SKM-1 (cell line): ENCODE results near the gene ROBO4.

Experiments
- DNase-seq: peaks from one replicate; lab custom pipeline; 2025; ENCODE audit not compliant: unreplicated experiment; lab: John Stamatoyannopoulos, UW

The ROBO4 gene

DNA sequence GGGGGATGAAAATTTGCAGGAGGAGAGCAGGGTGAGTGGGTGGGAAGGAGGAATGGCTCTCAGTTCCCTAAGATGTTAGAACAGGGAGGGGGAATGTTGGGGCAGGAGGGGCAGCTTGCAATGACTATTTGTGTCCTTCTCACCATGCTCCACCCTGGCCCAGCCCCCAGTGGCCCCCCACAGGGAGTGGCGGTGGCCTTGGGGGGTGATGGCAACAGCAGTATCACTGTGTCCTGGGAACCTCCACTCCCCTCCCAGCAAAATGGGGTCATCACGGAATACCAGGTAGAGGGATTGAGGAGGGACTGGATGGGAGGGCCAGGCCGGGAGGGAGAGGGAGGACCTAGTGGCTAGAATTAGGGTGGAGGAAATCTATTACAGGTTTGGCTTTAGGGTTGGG, 22.3 kb downstream of the ROBO4 start:
- no peak for DNase-seq

DNA sequence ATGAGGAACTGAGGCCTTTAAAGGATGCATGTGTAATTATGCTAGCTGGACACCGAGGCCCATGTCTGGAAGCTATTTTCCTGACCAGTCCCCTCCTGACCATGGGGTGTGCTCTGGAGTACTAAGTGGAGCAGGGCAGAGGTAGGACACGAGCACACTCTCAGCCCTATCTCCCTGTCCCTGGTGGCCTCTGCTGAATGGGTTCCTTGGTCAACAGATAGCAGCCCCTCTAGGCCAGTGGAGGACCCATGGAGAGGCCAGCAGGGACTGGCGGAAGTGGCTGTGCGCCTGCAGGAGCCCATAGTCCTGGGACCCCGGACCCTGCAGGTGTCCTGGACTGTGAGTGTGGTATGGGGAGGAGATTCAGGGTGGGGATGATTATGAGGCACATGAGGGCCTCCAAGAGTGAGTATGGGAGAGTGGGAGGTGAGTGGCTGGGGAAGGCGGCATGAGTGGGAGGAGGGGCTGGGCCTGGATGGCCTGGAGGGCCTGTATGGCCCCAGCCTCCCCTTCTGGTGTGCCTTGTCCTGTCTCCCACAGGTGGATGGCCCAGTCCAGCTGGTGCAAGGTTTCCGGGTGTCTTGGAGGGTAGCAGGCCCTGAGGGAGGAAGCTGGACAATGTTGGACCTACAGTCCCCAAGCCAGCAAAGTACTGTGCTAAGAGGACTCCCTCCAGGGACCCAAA, 23.0 kb downstream of the ROBO4 start:
- no peak for DNase-seq

DNA sequence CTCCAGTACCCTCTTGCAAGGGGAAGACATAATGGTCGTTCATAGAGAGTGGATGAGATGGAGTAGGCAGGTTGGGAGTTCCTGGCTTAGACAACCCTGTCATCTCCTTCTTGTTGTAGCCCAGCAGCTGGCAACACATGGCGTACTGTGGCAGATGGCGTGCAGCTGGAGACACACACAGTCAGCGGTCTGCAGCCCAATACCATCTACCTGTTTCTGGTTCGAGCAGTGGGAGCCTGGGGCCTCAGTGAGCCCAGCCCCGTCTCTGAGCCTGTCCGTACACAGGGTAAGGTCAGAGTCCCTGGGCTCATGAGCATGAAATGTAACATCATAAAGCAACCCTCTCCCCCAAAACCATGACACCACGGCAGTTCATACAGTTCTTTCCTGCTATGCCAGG, 23.7 kb downstream of the ROBO4 start:
- no peak for DNase-seq

DNA sequence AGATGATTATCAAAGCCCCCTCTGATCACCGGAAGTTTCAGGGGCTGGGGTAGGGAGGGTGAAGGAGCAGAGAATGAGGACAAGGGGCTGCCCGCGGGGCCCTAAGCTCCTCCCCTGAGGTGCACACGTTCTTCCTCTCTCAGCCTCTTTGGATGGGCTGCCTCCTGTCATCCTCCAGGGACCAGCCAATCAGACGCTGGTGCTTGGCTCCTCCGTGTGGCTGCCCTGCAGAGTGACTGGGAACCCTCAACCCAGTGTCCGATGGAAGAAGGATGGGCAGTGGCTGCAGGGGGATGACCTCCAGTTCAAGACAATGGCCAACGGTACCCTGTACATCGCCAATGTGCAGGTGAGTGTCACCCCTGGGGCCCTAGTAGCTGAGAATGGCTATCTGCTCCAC, 24.9 kb downstream of the ROBO4 start:
- no peak for DNase-seq

DNA sequence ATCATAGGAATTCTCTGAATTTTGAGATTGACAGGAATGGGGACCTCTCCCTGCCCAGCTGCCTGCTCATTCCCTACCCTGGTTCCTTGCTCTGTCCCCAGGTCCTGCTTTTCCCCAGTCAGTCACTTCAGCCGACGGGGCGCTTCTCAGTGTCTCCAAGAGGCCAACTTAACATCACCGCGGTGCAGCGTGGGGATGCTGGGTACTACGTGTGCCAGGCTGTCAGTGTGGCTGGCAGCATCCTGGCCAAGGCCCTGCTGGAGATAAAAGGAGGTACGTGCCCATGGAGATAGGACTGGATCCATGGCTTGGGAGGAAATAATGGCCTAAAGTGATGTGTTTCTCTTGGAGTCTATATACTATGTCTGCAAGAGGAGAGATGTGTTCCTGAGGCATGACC, 25.4 kb downstream of the ROBO4 start:
- no peak for DNase-seq

DNA sequence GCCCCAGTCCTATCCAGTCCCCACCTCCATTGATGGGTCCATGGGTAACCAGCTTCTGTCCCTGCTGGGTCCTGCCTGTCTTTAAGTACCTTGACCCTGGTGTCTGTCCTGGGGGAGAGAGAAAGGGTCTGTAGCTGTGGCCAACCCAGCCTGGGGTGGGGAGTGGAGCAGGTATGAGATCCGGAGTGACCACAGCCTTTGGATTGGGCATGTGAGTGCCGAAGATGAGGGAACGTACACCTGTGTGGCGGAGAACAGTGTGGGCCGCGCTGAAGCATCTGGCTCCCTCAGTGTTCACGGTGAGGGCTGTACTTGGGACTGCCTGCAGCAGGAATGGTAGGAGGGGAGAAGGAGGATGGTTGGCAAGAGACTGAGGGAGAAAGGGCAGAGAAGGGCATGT, 27.2 kb downstream of the ROBO4 start:
- DNase-seq = no peak

DNA sequence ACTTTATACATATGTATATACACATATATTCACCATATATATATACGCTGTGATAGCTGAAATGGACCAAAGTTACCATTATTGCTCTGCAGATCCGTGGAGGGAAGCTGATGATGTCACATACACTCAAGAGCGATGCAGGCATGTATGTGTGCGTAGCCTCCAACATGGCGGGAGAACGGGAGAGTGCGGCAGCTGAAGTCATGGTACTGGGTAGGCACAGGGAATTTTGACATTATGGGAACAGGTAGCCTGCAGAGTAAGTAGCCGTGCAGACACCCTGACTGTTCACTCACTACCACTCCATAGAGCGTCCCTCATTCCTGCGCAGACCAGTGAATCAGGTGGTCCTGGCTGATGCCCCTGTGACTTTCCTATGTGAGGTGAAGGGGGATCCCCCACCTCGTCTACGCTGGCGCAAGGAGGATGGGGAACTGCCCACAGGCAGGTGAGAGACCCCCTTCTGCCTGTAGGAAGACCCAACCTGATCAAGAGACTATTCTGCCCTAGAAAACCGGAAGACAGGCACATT, 27.7 kb downstream of the ROBO4 start:
- DNase-seq = no peak

DNA sequence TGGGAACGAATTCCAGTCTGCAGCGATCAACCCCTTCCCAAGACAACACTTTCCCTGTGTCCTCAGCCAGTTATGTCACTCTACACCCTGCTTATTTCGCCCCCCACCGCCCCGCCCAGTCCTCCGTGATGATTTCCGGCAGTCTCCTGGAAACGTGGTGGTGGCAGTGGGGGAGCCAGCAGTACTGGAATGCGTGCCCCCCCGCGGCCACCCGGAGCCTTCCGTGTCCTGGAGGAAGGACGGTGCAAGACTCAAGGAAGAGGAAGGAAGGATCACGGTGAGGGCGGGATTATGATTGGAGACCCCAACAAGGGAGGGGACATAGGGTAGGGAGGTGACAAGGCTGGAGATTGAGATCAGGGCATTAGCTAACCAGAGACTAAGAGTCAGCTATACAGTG, 28.3 kb downstream of the ROBO4 start:
- no peak for DNase-seq

DNA sequence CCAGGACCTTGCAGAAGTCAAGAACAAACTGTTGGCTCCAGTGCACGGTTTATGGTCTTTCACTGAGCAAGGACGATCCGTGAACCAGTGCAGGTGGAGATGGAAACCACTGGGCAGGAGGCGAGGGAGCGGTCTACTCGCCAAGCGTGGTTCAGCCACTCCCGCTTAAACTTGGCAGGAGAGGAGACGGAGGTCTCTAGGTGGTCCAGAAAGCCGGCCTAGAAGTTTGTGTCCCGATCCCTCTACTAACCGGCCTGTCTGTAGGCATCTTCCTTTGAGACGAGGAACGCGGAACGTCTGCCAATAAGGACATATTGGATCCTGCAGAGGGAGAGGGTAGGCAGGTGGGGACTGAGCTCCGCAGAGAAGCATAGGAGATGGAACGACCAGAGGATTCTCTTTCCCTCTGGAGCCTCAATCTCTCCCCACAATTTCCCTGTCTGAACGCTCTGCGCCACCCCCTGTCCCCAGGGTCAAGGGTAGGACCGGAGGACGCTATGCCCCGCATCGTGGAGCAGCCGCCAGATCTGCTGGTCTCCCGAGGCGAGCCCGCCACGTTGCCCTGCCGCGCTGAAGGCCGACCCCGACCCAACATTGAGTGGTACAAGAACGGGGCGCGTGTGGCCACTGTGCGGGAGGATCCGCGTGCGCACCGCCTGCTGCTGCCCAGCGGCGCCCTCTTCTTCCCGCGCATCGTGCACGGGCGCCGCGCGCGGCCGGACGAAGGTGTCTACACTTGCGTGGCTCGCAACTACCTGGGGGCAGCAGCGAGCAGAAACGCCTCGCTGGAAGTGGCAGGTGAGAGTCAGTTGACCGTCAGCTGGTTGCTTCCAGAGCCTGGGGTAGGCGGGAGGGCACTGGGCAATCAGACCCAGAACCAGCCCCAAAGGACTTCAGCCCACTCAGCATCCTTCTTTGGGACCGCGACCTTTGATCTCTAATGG, 29.1 kb downstream of the ROBO4 start:
- no peak for DNase-seq

DNA sequence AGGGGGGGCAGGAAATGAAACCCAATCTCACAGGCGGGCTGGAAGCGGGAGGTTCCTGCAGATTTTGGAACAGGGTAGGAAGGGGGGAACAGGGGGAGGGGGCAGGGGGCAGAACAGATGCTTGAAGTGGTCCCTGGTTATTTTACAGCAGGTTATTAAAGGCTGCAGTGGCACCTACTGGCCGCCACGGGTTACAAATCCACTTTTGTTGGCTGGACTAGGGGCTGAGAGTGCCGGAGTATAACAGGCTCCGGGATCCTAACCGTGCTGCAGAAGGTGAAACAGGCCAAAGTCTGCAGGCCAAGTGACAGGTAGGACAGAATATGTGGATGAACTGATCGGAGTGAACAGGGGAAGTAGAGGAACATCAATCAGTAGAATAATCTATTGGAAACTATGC, 30.0 kb downstream of the ROBO4 start:
- peak; percentile 6 for DNase-seq

DNA sequence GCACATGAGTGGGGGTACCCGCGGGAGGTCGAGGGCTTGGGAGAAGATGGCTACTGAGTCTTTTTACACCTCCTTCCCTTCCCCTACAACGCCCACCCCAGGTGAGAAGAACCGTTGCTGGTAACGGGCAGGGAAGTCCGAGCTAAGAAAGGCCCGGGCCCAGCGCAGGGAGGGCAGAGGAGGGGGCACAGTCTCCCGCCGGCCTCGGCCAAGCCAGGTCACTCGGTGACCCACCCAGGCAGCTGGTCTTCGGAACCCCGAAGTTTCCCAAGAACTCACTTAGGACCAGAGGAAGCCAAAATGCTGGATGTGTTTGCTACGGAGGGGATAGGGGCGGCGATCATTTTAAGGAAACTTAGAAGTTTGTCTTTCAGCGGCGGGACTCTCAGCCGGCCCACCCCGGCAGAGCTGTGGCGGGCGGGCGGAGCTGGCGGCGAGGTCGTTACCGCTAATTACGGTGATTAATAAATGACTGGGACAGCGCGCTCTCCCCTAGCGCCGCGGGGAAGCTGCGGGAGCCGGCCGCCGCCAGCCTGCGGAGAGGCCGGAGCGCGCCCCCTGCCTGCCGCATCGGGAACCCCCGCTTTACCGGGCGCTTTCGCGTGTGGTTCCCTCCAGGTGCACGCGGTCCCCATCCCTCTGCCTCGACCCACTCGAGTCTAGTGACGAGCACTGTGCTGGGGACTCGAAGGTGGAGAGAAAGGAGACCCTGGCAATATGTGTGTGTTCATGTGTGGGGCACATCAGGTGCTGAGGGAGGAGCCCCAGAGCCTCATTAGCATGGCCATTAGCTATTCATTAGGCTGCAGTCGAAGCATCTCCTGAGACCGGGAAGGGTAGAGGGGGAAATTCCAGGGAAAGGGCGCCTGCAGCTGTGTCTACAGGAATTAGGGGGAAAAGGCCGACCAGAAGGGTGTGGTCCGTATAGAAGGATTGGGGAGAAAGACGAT, 31.5 kb downstream of the ROBO4 start:
- DNase-seq = no peak

DNA sequence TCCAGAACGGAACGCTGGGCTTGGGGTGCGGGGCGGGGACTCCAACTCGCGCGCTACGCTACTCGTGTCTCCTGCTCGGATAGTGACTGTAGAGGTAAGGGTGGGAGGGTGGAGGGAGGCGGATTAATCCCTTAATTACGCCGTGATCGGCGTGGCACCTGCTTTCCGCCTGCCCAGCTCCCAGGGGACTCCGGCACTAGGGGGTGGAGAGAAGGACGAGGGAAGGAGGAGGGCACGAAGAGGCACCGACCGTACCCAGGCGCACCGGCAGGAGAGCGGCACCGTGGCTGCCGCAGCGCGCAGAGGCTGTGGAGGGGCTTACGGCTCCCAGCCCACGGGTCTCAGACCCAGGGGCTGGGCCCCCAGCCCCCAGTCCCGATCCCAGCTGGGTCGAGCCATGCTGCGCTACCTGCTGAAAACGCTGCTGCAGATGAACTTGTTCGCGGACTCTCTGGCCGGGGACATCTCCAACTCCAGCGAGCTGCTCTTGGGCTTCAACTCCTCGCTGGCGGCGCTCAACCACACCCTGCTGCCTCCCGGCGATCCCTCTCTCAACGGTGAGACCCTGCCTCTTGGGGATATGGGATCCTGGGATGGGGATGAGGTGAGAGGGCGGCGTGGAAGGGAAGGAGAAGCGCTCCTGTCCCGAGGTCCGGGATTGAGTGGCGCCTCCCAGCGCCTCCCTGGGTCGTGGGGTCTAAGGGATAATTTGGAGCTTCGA, 32.3 kb downstream of the ROBO4 start, which contains the start of gene ROBO3:
Gene ROBO3 (plus strand): TSS at position 252 of the 721 bp plus-strand sequence. CDS start 146 bp downstream, at position 398.
- no peak for DNase-seq

DNA sequence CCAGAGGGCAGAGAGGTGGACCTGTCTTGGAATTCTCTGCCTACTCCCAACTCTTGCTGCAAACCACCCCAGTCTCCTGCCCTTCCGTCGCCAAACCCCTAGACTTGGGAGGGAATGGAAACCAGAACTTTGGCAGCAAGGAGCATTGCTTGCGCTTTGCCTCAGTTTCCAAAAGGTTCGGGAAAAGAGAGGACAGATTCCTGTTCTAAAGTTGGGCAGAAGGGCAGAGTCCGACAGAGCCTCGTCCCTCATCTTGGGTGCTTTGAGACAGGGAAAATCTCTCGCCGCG, 32.8 kb downstream of the ROBO4 start:
- DNase-seq = no peak

DNA sequence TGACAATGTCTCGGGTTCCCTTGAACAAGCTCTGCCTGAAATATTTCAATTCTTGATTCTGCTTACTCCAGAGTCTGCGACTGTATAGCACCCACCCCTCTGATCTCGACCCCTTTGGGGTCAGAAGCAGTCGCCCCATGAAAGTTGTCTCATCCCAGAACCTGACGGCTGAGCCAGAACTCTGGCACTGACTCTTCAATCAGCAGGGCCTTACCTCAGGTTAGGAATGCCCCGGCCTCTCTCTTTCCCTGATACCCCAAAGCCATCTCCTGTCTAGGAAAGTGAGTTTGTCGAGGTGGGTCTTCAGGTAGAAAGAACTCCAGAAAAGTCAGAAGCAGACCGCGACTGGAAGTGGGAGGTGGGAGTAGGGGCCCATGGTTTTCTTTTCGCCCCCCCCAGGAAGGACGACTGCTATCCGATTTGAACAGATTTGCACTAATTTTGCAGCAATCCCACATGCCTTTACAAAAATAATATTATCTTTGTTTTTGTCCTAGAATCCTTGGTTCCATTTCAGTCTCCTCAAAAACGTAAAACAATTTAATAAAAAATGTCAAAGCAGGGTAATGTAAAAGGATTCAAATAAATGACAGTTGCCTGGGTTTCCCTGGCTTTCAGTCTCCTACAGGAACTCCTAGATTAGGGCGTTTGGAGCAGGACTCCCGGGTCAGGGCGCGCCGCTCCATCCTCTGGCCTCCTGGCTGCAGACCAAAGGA, 33.3 kb downstream of the ROBO4 start:
- DNase-seq = no peak

DNA sequence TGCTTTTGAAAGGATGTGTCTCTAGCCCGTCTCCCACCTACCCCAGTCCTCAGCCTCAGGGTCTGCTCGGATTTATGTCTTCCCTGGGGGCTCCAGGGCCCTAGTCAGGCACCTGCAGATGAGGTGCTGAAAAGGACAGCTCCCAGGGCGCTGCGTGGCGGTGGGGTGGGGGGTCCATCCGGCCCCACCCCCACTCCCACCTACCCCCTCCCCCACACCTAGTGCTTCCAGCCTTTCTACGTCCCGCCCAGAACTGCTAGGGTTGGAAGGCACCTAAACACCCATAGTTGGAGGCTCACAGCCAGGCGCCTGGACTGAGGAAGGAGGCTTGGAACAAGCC, 33.9 kb downstream of the ROBO4 start:
- no peak for DNase-seq

DNA sequence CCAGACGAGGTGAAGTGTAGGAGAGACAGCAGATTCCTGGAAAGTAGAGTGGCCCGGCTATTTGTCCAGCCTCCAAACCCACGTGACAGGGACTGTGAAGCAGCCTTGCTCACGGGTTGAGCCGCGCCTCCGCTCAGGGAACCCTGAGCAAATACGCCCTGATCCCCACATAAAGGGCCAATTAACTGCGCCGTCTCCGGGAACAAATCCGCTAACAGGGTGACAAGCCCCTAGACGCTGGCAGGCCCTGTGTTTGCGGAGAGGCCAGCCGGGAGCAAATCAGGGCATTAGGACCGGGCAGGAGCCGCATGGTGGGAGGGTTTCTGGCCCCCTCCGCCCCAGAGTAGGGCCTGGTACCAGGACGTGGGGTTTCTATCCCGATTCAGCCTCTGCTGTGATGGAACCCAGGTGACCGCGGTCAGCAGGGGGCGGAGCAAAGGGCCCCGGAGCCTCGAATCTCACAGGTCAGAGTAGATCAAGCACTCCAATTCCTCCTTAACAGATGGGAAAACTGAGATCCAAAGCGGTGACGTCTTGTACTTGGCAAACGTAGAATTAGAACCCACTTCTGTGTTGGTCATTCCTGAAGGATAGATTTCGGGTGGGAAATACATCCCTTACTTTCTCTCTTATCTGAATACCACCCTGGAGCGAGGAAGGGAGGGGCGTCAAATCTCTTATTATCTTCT, 34.4 kb downstream of the ROBO4 start:
- no peak for DNase-seq

DNA sequence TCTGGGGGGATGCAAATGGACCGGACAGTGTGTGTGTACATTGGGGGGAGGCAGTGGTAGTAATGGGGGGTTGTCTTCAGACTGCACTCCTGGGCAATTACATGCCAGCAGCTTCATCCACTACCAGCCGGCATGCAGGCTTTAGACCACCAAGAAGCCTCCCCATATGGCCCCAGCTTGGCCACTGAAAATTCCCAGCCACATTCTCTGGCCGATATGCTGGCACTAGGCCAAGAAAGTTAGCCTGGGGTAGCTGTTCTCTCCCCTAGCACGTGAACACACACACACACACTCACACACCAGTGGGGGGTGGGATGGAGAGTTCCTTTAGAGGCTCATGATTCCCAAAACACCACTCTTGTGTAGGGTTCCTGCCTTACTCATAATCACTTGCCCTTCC, 36.0 kb downstream of the ROBO4 start:
- DNase-seq = no peak

DNA sequence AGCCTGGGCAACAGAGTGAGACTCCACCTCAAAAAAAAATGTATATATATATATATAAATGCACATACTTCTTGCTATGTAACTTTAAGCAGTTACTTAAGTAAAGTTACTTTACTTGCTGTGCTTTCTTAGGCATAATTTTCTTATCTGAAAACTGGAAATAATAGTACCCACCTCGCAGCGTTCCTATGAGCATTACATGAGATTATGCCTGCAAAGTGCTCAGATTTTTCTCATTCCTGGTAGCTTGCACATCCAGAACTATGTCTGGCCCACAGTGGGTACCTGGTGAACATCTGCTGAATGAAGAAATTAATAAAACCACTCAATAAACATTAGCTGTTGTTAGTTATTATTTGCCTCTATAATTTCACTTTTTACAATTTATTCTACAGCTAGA, 38.5 kb downstream of the ROBO4 start:
- no peak for DNase-seq

DNA sequence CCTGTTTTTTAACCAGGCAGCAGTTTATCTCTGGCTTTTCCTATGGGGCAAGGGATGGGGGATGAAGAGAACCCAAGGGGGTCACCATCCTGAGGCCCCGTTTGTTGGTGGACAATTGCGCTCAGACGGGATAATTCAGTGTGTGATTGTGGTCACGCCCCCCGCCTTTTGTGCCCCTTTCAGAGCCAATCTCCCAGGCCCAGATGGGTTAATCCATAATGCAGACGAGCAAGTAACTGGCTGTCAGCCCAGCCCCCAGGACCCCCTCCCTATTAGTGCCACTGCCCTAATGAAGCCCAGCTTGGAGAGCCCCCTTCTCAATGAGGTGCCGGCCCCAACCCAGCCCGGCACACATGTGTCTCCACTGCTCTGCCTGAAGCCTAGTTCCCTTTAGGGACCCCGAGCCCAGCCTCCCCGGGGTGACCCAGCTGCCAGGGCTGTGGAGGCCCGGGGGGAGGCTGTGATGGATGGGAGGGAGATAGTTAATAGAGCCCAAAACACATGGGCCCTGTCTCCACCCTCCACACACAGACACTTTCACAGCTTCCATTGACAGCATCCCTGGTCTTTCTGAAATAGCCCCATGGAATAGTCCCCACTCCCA, 51.5 kb downstream of the ROBO4 start:
- no peak for DNase-seq
